Gastroesophageal sphincter (tissue), 3 donors: ENCODE results near the gene FUT8.

Experiments used
- POLR2A ChIP-seq, 2 donors: fragments of 450-650 bp; IDR thresholded peaks; one replicate each; pipeline ENCODE4 v1.6.1; 2017; ENCODE audit warnings: antibody characterized with exemption in 2 of 2, mild to moderate bottlenecking in 2 of 2, moderate library complexity in 1 of 2
- TF ChIP-seq, protein P1 (sequence below), 4 experiments: fragments of 200-600 bp in 2 of 4; fragments of 450-650 bp in 2 of 4; sonication (generic) in 1 of 4; IDR thresholded peaks; one replicate each; pipeline ENCODE4 v1.5.1; 2017 to 2019; ENCODE audit warnings: antibody characterized with exemption in 4 of 4, mild to moderate bottlenecking in 2 of 4, moderate library complexity in 2 of 4

DNA sequence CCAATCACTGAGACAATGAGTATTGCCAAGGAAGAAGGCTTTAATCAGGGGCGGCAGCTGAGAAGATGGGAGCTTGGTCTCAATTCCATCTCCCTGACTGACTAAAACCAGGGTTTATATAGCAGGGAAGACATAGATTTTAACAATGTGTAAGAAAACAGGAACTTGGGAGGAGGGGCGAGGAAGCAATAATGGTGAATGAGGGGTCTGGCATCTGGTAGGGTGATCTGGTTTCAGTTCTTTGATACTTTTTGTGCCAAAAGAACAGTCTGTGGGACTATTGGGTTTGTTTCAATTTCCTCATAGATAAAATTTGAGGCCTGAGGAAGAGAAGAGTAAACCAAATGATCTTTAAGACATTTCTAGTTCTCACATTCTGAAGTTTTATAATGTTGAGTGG, 49.2 kb downstream of the FUT8 start:
- TF ChIP-seq, protein P1, sequence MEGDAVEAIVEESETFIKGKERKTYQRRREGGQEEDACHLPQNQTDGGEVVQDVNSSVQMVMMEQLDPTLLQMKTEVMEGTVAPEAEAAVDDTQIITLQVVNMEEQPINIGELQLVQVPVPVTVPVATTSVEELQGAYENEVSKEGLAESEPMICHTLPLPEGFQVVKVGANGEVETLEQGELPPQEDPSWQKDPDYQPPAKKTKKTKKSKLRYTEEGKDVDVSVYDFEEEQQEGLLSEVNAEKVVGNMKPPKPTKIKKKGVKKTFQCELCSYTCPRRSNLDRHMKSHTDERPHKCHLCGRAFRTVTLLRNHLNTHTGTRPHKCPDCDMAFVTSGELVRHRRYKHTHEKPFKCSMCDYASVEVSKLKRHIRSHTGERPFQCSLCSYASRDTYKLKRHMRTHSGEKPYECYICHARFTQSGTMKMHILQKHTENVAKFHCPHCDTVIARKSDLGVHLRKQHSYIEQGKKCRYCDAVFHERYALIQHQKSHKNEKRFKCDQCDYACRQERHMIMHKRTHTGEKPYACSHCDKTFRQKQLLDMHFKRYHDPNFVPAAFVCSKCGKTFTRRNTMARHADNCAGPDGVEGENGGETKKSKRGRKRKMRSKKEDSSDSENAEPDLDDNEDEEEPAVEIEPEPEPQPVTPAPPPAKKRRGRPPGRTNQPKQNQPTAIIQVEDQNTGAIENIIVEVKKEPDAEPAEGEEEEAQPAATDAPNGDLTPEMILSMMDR (IDR thresholded peaks at IDR 0.05), result no peak
- no peak for TF ChIP-seq POLR2A (IDR thresholded peaks at IDR 0.05)
